NB4 (cell line): ENCODE measurements around the gene ZNF365.

Experiments used
- TF ChIP-seq, protein P1 (sequence below): IDR thresholded peaks from one replicate; pipeline ENCODE4 v1.5.1; 2012; ENCODE audit warnings: low read depth, low read length
- TF ChIP-seq, protein P2 (sequence below): IDR thresholded peaks from 2 replicates; pipeline ENCODE4 v1.6.1; 2011; ENCODE audit warnings: low read depth, low read length

- TF ChIP-seq, protein P1, sequence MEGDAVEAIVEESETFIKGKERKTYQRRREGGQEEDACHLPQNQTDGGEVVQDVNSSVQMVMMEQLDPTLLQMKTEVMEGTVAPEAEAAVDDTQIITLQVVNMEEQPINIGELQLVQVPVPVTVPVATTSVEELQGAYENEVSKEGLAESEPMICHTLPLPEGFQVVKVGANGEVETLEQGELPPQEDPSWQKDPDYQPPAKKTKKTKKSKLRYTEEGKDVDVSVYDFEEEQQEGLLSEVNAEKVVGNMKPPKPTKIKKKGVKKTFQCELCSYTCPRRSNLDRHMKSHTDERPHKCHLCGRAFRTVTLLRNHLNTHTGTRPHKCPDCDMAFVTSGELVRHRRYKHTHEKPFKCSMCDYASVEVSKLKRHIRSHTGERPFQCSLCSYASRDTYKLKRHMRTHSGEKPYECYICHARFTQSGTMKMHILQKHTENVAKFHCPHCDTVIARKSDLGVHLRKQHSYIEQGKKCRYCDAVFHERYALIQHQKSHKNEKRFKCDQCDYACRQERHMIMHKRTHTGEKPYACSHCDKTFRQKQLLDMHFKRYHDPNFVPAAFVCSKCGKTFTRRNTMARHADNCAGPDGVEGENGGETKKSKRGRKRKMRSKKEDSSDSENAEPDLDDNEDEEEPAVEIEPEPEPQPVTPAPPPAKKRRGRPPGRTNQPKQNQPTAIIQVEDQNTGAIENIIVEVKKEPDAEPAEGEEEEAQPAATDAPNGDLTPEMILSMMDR, result no peak
- TF ChIP-seq, protein P2, sequence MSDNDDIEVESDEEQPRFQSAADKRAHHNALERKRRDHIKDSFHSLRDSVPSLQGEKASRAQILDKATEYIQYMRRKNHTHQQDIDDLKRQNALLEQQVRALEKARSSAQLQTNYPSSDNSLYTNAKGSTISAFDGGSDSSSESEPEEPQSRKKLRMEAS, result no peak
Measured at GRCh38 chr10:62402508-62402907, 28.3 kb downstream of the ZNF365 start.
